Activated CD8-positive, alpha-beta T cell treated with anti-CD3 and anti-CD28 coated beads for 36 hours (primary cell): Measurements from ENCODE around the gene NSL1. TPM values are rescaled to one million over a fixed set of nuclear protein-coding genes. Genes with fewer than 3 reads are reported as not detected.

Source experiments
- ATAC-seq: fragments of 200-7000 bp; cut with Tn5 transposase; one replicate; pipeline ENCODE4 v1.10.0; 2021; ENCODE audit warnings: mild to moderate bottlenecking, moderate library complexity
- CTCF ChIA-PET: fragments of 350-600 bp; sonication (Branson Sonifier 250); formaldehyde crosslinking; loops from one replicate; lab custom pipeline; 2021; ENCODE audit warnings: antibody characterized with exemption; lab: Charles Lee
- POLR2A ChIA-PET: fragments of 350-600 bp; sonication (Branson Sonifier 250); formaldehyde crosslinking; loops from one replicate; lab custom pipeline; 2021; ENCODE audit warnings: antibody characterized with exemption; lab: Charles Lee
- DNase-seq: peaks from one replicate; pipeline ENCODE4 v3.0.0-alpha.2; 2020
- H3K27ac Mint-ChIP-seq: one replicate; pipeline ENCODE4 v1.8.0; 2021; ENCODE audit warnings: mild to moderate bottlenecking, mixed read lengths
- H3K27me3 Mint-ChIP-seq: one replicate; pipeline ENCODE4 v1.8.0; 2021; ENCODE audit warnings: mixed read lengths
- H3K36me3 Mint-ChIP-seq: one replicate; pipeline ENCODE4 v1.8.0; 2021; ENCODE audit warnings: low read depth, mixed read lengths
- H3K4me1 Mint-ChIP-seq: one replicate; pipeline ENCODE4 v1.8.0; 2021; ENCODE audit warnings: low read depth, mixed read lengths
- H3K4me3 Mint-ChIP-seq: one replicate; pipeline ENCODE4 v1.8.0; 2021; ENCODE audit warnings: mild to moderate bottlenecking, moderate library complexity, mixed read lengths
- H3K9me3 Mint-ChIP-seq: one replicate; pipeline ENCODE4 v1.8.0; 2021; ENCODE audit warnings: mixed read lengths
- intact Hi-C: fragments of 100-400 bp; cut with micrococcal nuclease; formaldehyde crosslinking; loops from one replicate; pipeline ENCODE4 v1.10.0; 2022
- total RNA-seq, 2 experiments: library from RNA; stranded (reverse); gene quantifications; one replicate each; pipeline ENCODE4 v1.2.3, GENCODE V29; 2021
- TF ChIP-seq, protein P1 (sequence below): fragments of 200-600 bp; IDR thresholded peaks from one replicate; pipeline ENCODE4 v1.8.0; 2022; ENCODE audit warnings: antibody characterized with exemption, mild to moderate bottlenecking

The NSL1 gene
- total RNA-seq, 2 experiments from 2014 or later, result 29.6 to 34.9 TPM

DNA sequence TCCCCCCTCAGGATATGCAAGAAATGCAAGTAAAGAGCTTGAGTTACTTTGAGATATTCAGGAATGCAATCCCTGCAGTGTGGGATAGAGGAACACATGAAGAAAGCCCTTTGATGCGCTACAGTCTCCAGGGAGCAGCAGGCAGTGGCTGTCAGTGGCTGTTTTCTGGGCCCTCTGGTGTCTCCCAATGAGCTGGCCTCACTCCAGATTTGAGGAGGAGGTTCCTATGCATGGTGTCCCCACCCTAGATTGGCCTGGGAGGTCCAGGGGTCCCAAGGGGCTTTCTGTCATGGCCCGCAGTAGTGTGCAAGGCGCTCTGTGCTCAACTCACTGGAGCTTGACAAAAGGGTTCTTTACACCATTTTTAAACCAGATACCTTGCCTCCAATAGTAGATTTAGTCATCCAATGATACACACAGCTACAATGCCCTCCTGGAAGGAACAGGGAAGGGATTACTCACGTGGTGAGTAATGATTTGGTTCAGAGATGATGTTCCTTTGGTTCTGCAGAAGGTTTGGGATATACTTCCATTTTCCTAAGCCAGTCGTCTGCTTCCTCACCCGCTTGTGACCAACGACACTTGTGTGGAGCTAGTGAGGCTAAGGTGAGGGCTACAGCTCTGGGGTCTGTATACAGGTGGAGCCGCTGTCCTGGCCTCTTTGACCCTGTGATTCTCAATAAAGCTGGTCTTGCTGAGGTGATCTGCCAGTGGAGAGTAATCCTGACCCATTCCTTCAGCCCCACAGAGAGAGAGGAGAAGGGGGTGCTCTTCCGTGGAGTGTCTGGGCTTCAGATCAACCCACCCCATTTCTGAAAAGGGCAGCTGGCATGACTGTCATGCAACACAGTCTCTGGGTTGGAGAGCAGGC is 98.6 kb downstream of the NSL1 start:
- Mint-ChIP-seq H3K27ac (no peak overlapping the region), H3K4me3 (no peak overlapping the region), H3K27me3 (no peaks in the 10 kb centered on the region), H3K4me1 (peaks cover 20% of the 10 kb centered on the region), H3K9me3 (no peaks in the 10 kb centered on the region), H3K36me3 (peaks cover 64% of the 10 kb centered on the region)
- DNase-seq, result no peak
- ATAC-seq, result no peak
- ChIA-PET CTCF (interaction anchor here (0.7 to 2.2 kb wide), 5 partner anchors 8 to 89 kb away, joined by 3 to 9 read pairs (median 4); no protein-coding TSS in a partner anchor), POLR2A (interaction anchor here (0.9 to 1.1 kb wide), 2 partner anchors 9 to 85 kb away, joined by 3 read pairs; partner anchors contain the start of gene ATF3)
- intact Hi-C loops, result no loop called here
- TF ChIP-seq, protein P1, sequence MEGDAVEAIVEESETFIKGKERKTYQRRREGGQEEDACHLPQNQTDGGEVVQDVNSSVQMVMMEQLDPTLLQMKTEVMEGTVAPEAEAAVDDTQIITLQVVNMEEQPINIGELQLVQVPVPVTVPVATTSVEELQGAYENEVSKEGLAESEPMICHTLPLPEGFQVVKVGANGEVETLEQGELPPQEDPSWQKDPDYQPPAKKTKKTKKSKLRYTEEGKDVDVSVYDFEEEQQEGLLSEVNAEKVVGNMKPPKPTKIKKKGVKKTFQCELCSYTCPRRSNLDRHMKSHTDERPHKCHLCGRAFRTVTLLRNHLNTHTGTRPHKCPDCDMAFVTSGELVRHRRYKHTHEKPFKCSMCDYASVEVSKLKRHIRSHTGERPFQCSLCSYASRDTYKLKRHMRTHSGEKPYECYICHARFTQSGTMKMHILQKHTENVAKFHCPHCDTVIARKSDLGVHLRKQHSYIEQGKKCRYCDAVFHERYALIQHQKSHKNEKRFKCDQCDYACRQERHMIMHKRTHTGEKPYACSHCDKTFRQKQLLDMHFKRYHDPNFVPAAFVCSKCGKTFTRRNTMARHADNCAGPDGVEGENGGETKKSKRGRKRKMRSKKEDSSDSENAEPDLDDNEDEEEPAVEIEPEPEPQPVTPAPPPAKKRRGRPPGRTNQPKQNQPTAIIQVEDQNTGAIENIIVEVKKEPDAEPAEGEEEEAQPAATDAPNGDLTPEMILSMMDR, result no peak

DNA sequence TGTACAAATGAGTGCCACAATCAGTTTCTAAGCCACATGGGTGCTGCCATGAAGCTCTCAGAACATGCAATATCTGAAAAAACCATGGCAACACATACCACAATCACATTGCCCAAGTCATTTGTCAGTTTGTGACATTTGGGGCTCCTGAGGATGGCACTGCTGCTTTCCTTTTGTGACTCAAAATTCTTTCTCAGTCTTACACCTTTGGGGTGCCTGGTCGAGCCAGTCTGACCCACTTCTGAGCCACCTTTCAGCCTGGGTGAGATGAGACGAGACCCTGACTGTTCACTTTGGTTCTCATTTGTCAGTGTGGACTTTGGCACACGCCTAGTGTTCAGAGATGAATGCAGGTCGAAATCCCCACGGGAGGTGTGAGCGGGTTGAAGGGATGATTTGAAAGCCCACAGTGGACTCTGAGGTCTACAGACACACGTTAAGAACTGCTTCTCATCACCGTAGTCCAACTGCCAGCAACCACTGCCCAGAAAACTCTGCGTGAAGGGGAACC is 100.0 kb downstream of the NSL1 start:
- ChIA-PET POLR2A (interaction anchor here (0.6 kb wide), 1 partner anchor 370 kb away, joined by 4 read pairs; no protein-coding TSS in a partner anchor), CTCF (no interaction called here)
- TF ChIP-seq, protein P1, result no peak
- Mint-ChIP-seq H3K36me3 (peaks cover 63% of the 10 kb centered on the region), H3K4me1 (peaks cover 6% of the 10 kb centered on the region), H3K27me3 (no peaks in the 10 kb centered on the region), H3K9me3 (no peaks in the 10 kb centered on the region), H3K27ac (no peak overlapping the region), H3K4me3 (no peak overlapping the region)
- DNase-seq (peak; percentile 37), ATAC-seq (peak; percentile 82)
- intact Hi-C loops, result no loop called here

- Mint-ChIP-seq H3K27me3 (no peaks in the 10 kb centered on the region), H3K36me3 (peaks cover 63% of the 10 kb centered on the region), H3K4me3 (no peak overlapping the region), H3K9me3 (no peaks in the 10 kb centered on the region), H3K4me1 (peaks cover 2% of the 10 kb centered on the region), H3K27ac (no peak overlapping the region)
- TF ChIP-seq, protein P1, result no peak
- intact Hi-C loops, result no loop called here
- CTCF ChIA-PET, result interaction anchor here (1.2 kb wide), 1 partner anchor 10 kb away, joined by 4 read pairs; no protein-coding TSS in a partner anchor
- ATAC-seq, result no peak
- POLR2A ChIA-PET, result interaction anchor here (1.3 kb wide), 1 partner anchor 13 kb away, joined by 4 read pairs; no protein-coding TSS in a partner anchor
- DNase-seq, result no peak
Observed at GRCh38 chr1:212690816-212691403, 100.7 kb downstream of the NSL1 start.

DNA sequence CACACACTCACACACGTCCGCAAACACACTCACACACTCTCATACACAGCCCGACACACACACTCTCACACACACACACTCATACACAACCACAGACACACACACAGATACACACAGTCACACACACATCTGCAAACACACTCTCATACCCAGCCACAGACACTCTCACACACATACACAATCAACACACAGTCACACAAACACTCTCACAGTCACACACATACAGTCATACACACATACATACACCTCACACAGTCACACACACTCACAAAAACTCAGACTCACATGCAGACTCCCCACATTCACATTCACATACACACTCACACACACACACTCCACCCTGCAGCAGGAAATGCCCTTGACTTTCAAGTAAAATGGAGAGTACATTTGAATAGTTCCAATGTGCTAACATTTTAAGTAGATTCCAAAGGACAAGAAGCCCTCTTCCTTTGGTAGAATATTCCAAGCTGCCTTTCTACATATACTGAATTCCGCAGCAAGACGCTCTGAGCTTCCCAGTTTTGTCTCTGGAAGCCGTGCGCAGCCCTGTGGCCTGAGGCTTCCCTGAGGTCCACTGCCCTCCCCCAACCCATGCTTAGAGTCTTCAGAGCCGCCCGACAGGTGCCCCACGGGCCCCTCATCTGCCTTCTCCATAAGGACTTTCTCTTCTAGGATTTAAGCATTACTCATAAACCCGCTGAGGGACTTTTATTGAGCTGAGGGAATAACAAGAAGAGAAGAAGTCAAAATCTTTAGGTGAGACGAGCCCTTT is 101.6 kb downstream of the NSL1 start:
- ATAC-seq, result no peak
- ChIA-PET CTCF (interaction anchor here (1.2 kb wide), 1 partner anchor 11 kb away, joined by 4 read pairs; no protein-coding TSS in a partner anchor), POLR2A (interaction anchor here (1.3 kb wide), 1 partner anchor 12 kb away, joined by 4 read pairs; no protein-coding TSS in a partner anchor)
- no peak for DNase-seq
- Mint-ChIP-seq H3K4me1 (peaks cover 2% of the 10 kb centered on the region), H3K9me3 (no peaks in the 10 kb centered on the region), H3K27me3 (no peaks in the 10 kb centered on the region), H3K27ac (no peak overlapping the region), H3K36me3 (peaks cover 61% of the 10 kb centered on the region), H3K4me3 (no peak overlapping the region)
- TF ChIP-seq, protein P1, result no peak
- intact Hi-C loops, result no loop called here
